Right atrium auricular region (tissue), 2 donors: ENCODE results near the gene CD180. TPM values are rescaled to one million over a fixed set of nuclear protein-coding genes. Genes with fewer than 3 reads are reported as not detected.

ENCODE experiments used
- DNase-seq: peaks from one replicate; pipeline ENCODE4 v3.0.0-alpha.2; 2019; ENCODE audit warnings: low spot score
- H3K27ac ChIP-seq, 2 donors: fragments of 200-600 bp; sonication (generic); 1 replicate in 1 of 2; 2 replicates in 1 of 2; pipeline ENCODE4 v1.5.1; 2016 to 2019
- H3K27me3 ChIP-seq, 2 donors: fragments of 200-600 bp; sonication (generic); one replicate each; pipeline versions ENCODE4 v1.5.1 to v1.6.0; 2017 to 2019
- H3K36me3 ChIP-seq: fragments of 200-600 bp; sonication (generic); one replicate; pipeline ENCODE4 v1.5.1; 2016
- H3K4me1 ChIP-seq, 2 donors: fragments of 200-600 bp; sonication (generic); one replicate each; pipeline versions ENCODE4 v1.5.1 to v1.6.0; 2017 to 2019
- H3K4me3 ChIP-seq, 2 donors: fragments of 200-600 bp; sonication (generic); 1 replicate in 1 of 2; 2 replicates in 1 of 2; pipeline ENCODE4 v1.5.1; 2017 to 2019; ENCODE audit warnings: mild to moderate bottlenecking in 1 of 2, moderate library complexity in 1 of 2
- H3K9me3 ChIP-seq, 2 donors: fragments of 200-600 bp; sonication (generic); one replicate each; pipeline ENCODE4 v1.5.1; 2019
- CTCF ChIP-seq, 2 donors: fragments of 200-600 bp; sonication (generic); IDR thresholded peaks; one replicate each; pipeline ENCODE4 v1.5.1; 2019; ENCODE audit warnings: antibody characterized with exemption in 2 of 2
- total RNA-seq, 2 donors: library from RNA; depleted of rRNA; stranded (reverse); fragments of >200 nt; gene quantifications; one replicate each; pipeline ENCODE4 v1.1.0, GENCODE V29; 2016

CD180 gene
- total RNA-seq, 2 donors from 2014 or later: 0.26 to 1.2 TPM

GRCh38 chr5:67133776-67134175 lies 62.8 kb downstream of the CD180 start:
- H3K4me1 ChIP-seq: no peaks in the 10 kb centered on the region
- peaks cover 71% of the 10 kb centered on the region for H3K36me3 ChIP-seq
- H3K9me3 ChIP-seq: no peaks in the 10 kb centered on the region
- H3K27me3 ChIP-seq: no peaks in the 10 kb centered on the region
- no peak overlapping the region for H3K4me3 ChIP-seq
- no peak for DNase-seq
- no peak overlapping the region for H3K27ac ChIP-seq
- no peak for TF ChIP-seq CTCF (IDR thresholded peaks at IDR 0.05)

- H3K9me3 ChIP-seq: no peaks in the 10 kb centered on the region
- no peak overlapping the region for H3K4me3 ChIP-seq
- H3K4me1 ChIP-seq: no peaks in the 10 kb centered on the region
- H3K27me3 ChIP-seq: no peaks in the 10 kb centered on the region
- DNase-seq: no peak
- H3K27ac ChIP-seq: no peak overlapping the region
- no peak for TF ChIP-seq CTCF (IDR thresholded peaks at IDR 0.05)
- H3K36me3 ChIP-seq: peaks cover 72% of the 10 kb centered on the region
Measured at GRCh38 chr5:67133217-67133616, 63.4 kb downstream of the CD180 start.

GRCh38 chr5:67129768-67130167 lies 66.8 kb downstream of the CD180 start:
- H3K36me3 ChIP-seq: peaks cover 39% of the 10 kb centered on the region
- H3K27ac ChIP-seq: no peak overlapping the region
- no peak for TF ChIP-seq CTCF (IDR thresholded peaks at IDR 0.05)
- no peak for DNase-seq
- H3K27me3 ChIP-seq: no peaks in the 10 kb centered on the region
- H3K9me3 ChIP-seq: no peaks in the 10 kb centered on the region
- no peak overlapping the region for H3K4me3 ChIP-seq
- H3K4me1 ChIP-seq: no peaks in the 10 kb centered on the region
